Fibroblast of lung (primary cell): Measurements from ENCODE around the gene TWF2. TPM values are rescaled to one million over a fixed set of nuclear protein-coding genes. Genes with fewer than 3 reads are reported as not detected.

Experiments
- DNase-seq, 2 donors: peaks; one replicate each; pipeline versions ENCODE4 v3.0.0 to v3.0.0-alpha.2; 2010; ENCODE audit warnings: low read depth in 2 of 2
- H2AFZ ChIP-seq: 2 replicates; pipeline ENCODE4 v1.5.1; 2012; ENCODE audit warnings: low read length, control low read depth, inconsistent platforms
- H3K27ac ChIP-seq: 2 replicates; pipeline ENCODE4 v1.5.1; 2011; ENCODE audit warnings: low read length, control low read depth; ENCODE audit not compliant: insufficient read depth
- H3K27me3 ChIP-seq: 2 replicates; pipeline ENCODE4 v1.5.1; 2011; ENCODE audit warnings: mild to moderate bottlenecking, low read length; ENCODE audit not compliant: control insufficient read depth, insufficient read depth
- H3K36me3 ChIP-seq: 2 replicates; pipeline ENCODE4 v1.5.1; 2011; ENCODE audit warnings: low read length; ENCODE audit not compliant: control insufficient read depth, insufficient read depth
- H3K4me1 ChIP-seq: 2 replicates; pipeline ENCODE4 v1.5.1; 2011; ENCODE audit warnings: low read length; ENCODE audit not compliant: control insufficient read depth, insufficient read depth; ENCODE audit errors: extremely low read depth
- H3K4me2 ChIP-seq: 2 replicates; pipeline ENCODE4 v1.5.1; 2011; ENCODE audit warnings: low read length, control low read depth; ENCODE audit not compliant: insufficient read depth; ENCODE audit errors: extremely low read depth
- H3K4me3 ChIP-seq, 4 experiments: fragments of 200-600 bp in 1 of 4; sonication (generic) in 1 of 4; replicated peaks in 1 of 4; 2 replicates each; pipeline ENCODE4 v1.5.1; 2011 to 2016; ENCODE audit warnings: low read length in 4 of 4, low read depth in 3 of 4, mild to moderate bottlenecking in 3 of 4, control low read depth in 2 of 4, inconsistent platforms in 1 of 4, mixed read lengths in 1 of 4; ENCODE audit not compliant: insufficient read depth in 1 of 4; ENCODE audit errors: control extremely low read depth in 1 of 4
- H3K79me2 ChIP-seq: 2 replicates; pipeline ENCODE4 v1.5.1; 2012; ENCODE audit warnings: mild to moderate bottlenecking, low read length, inconsistent platforms; ENCODE audit not compliant: control insufficient read depth, insufficient read depth
- H3K9ac ChIP-seq: 2 replicates; pipeline ENCODE4 v1.5.1; 2011; ENCODE audit warnings: mild to moderate bottlenecking, low read length, control low read depth; ENCODE audit not compliant: insufficient read depth
- H3K9me3 ChIP-seq: 2 replicates; pipeline ENCODE4 v1.5.1; 2012; ENCODE audit warnings: low read depth, low read length; ENCODE audit not compliant: control insufficient read depth, insufficient read depth
- H4K20me1 ChIP-seq: 2 replicates; pipeline ENCODE4 v1.5.1; 2011; ENCODE audit warnings: low read length; ENCODE audit not compliant: control insufficient read depth, insufficient read depth; ENCODE audit errors: extremely low read depth
- CTCF ChIP-seq, 2 donors: IDR thresholded peaks in 1 of 2; conservative IDR thresholded peaks in 1 of 2; 1 replicate in 1 of 2; 2 replicates in 1 of 2; pipeline ENCODE4 v1.5.1; 2011 to 2012; ENCODE audit warnings: low read length in 2 of 2, control low read depth in 1 of 2, inconsistent platforms in 1 of 2, low read depth in 1 of 2, mild to moderate bottlenecking in 1 of 2
- EZH2 ChIP-seq: IDR thresholded peaks from 2 replicates; pipeline ENCODE4 v1.5.1; 2012; ENCODE audit warnings: low read length, control low read depth, mild to moderate bottlenecking; ENCODE audit errors: missing control alignments
- polyA plus RNA-seq, 2 donors: library from polyadenylated mRNA; depleted of rRNA in 1 of 2; stranded (reverse) in 1 of 2; unstranded in 1 of 2; fragments of >200 nt; gene quantifications; 2 replicates each; pipeline ENCODE4 v1.2.1, GENCODE V29; 2011 to 2012; ENCODE audit warnings: missing spikeins in 1 of 2
- total RNA-seq: library from RNA; depleted of rRNA; stranded (reverse); fragments of >200 nt; gene quantifications from 2 replicates; pipeline ENCODE4 v1.2.1, GENCODE V29; 2014

The TWF2 gene
- total and polyA plus RNA-seq, 2 donors (not counting 1 experiment from before 2014, with no cell fraction given): 67.2 to 69.9 TPM

DNA sequence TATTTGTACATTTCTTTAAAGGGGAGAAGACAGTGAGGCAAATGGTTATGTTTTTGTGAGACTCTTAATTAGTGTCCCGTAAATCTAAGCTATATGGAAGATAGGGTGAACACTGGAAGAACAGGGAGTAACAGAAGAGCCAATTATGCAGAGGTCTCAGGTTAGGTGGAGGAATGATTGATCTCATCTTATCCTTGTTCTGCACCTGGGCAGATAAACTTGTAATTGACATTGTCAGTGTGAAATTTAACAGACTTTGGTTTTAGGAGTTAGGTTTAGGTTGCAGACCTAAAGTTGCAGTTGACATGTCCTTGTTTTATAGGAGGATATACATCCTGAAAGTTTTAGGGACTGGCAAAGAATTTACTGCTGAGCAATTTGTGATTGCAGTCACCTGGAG lies 3.1 kb upstream of the TWF2 start:
- Histone ChIP-seq H2AFZ (no peak overlapping the region), H3K36me3 (peaks cover 2% of the 10 kb centered on the region), H3K4me1 (peaks cover 21% of the 10 kb centered on the region), H3K9ac (no peak overlapping the region), H3K27ac (no peak overlapping the region), H4K20me1 (no peaks in the 10 kb centered on the region), H3K79me2 (peaks cover 8% of the 10 kb centered on the region), H3K27me3 (no peaks in the 10 kb centered on the region), H3K9me3 (no peaks in the 10 kb centered on the region), H3K4me2 (no peak overlapping the region), H3K4me3 (no peak overlapping the region)
- TF ChIP-seq CTCF (conservative IDR thresholded peaks at IDR 0.05 in 1 of 2, IDR thresholded peaks at IDR 0.05 in 1 of 2; ENCODE audit: low read depth in 1 of 2, low read length in 2 of 2): no peak
- no peak for DNase-seq

DNA sequence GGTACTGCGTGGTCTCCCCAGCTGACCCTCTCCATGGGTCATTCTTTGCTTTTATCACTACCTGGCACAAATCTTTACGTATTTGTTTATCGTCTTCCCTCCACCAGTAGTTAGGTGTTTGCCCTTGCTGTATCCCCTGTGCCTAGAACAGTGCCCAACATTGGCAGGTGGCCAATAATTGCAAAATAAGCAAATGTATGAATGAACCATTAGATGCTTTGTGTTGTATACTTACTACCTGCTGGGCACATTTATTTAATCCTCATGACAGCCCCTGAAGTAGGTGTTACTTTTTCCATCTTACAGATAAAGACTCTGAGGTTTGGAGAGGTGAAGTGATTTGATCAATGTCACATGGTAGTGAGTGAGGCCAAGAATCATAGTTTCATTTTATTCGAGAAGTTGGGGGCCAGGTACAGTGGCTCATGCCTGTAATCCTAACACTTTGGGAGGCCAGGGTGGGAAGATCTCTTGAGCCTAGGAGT lies 2.0 kb upstream of the TWF2 start:
- peaks cover 27% of the 10 kb centered on the region for H3K4me1 ChIP-seq

GRCh38 chr3:52240059-52240885 lies 1.3 kb upstream of the TWF2 start:
- H3K4me1 ChIP-seq: peaks cover 27% of the 10 kb centered on the region
- peak; percentile 94 to 98 for DNase-seq
- no peaks in the 10 kb centered on the region for H4K20me1 ChIP-seq
- TF ChIP-seq CTCF (conservative IDR thresholded peaks at IDR 0.05 in 1 of 2, IDR thresholded peaks at IDR 0.05 in 1 of 2; ENCODE audit: low read depth in 1 of 2, low read length in 2 of 2): peak in 1 of 2 donors; percentile 15
- no peak for TF ChIP-seq EZH2
- peak overlapping the region; percentile 51 for H3K4me2 ChIP-seq
- H3K27me3 ChIP-seq: no peaks in the 10 kb centered on the region
- peak overlapping the region; percentile 41 for H3K9ac ChIP-seq
- H3K79me2 ChIP-seq: peaks cover 23% of the 10 kb centered on the region
- H3K27ac ChIP-seq: peak overlapping the region; percentile 83
- no peaks in the 10 kb centered on the region for H3K36me3 ChIP-seq
- H3K4me3 ChIP-seq: peak overlapping the region in 2 of 4 experiments; percentile 78 to 90
- no peak overlapping the region for H2AFZ ChIP-seq
- no peaks in the 10 kb centered on the region for H3K9me3 ChIP-seq

More for the DNA sequence above, 2.0 kb upstream of the TWF2 start:
- H3K4me3 ChIP-seq: no peak overlapping the region
- H3K27me3 ChIP-seq: no peaks in the 10 kb centered on the region
- no peak for DNase-seq
- TF ChIP-seq EZH2 (no peak), CTCF (conservative IDR thresholded peaks at IDR 0.05 in 1 of 2, IDR thresholded peaks at IDR 0.05 in 1 of 2; ENCODE audit: low read depth in 1 of 2, low read length in 2 of 2) (no peak)
- H3K27ac ChIP-seq: peak overlapping the region; percentile 83
- H4K20me1 ChIP-seq: no peaks in the 10 kb centered on the region
- no peak overlapping the region for H3K4me2 ChIP-seq
- H3K79me2 ChIP-seq: peaks cover 17% of the 10 kb centered on the region
- no peaks in the 10 kb centered on the region for H3K36me3 ChIP-seq
- H3K9ac ChIP-seq: no peak overlapping the region
- H2AFZ ChIP-seq: no peak overlapping the region
- no peaks in the 10 kb centered on the region for H3K9me3 ChIP-seq
